GM19240 (cell line): Measurements from ENCODE around the gene CDK18.

Source experiments
- DNase-seq: peaks from one replicate; pipeline ENCODE4 v3.0.0; 2011; ENCODE audit warnings: low spot score; ENCODE audit not compliant: insufficient read length

Gene CDK18

GRCh38 chr1:205502111-205502810 lies 2.2 kb upstream of the CDK18 start:
- no peak for DNase-seq

GRCh38 chr1:205502992-205503391 lies 1.5 kb upstream of the CDK18 start:
- no peak for DNase-seq

GRCh38 chr1:205505076-205505729 lies 734 bp downstream of the CDK18 start:
- no peak for DNase-seq

GRCh38 chr1:205505791-205506190 lies 1.3 kb downstream of the CDK18 start:
- DNase-seq: no peak

- no peak for DNase-seq
Measured at GRCh38 chr1:205506409-205507200, 2.1 kb downstream of the CDK18 start.

- DNase-seq: no peak
Measured at GRCh38 chr1:205508227-205508714, 3.8 kb downstream of the CDK18 start.

GRCh38 chr1:205510308-205510950 lies 6.0 kb downstream of the CDK18 start:
- DNase-seq: no peak

GRCh38 chr1:205510951-205511330 lies 6.5 kb downstream of the CDK18 start:
- no peak for DNase-seq

- DNase-seq: no peak
Measured at GRCh38 chr1:205512059-205513045, 7.9 kb downstream of the CDK18 start.

- no peak for DNase-seq
Measured at GRCh38 chr1:205513774-205514173, 9.3 kb downstream of the CDK18 start.

GRCh38 chr1:205514211-205515142 lies 10.0 kb downstream of the CDK18 start:
- no peak for DNase-seq

GRCh38 chr1:205515781-205516253 lies 11.3 kb downstream of the CDK18 start:
- no peak for DNase-seq

GRCh38 chr1:205516362-205516761 lies 11.9 kb downstream of the CDK18 start:
- DNase-seq: no peak

GRCh38 chr1:205517288-205517687 lies 12.8 kb downstream of the CDK18 start:
- no peak for DNase-seq

- no peak for DNase-seq
Measured at GRCh38 chr1:205517763-205518162, 13.3 kb downstream of the CDK18 start.

- no peak for DNase-seq
Measured at GRCh38 chr1:205518661-205519540, 14.4 kb downstream of the CDK18 start.

GRCh38 chr1:205519541-205520131 lies 15.2 kb downstream of the CDK18 start:
- DNase-seq: no peak

GRCh38 chr1:205520709-205521108 lies 16.2 kb downstream of the CDK18 start:
- DNase-seq: no peak
